Smooth muscle cell (in vitro differentiated cells): ENCODE measurements around the gene ITPRIP. TPM values are rescaled to one million over a fixed set of nuclear protein-coding genes. Genes with fewer than 3 reads are reported as not detected.

Experiments
- DNase-seq: peaks from one replicate; lab custom pipeline; 2025; ENCODE audit not compliant: unreplicated experiment; lab: John Stamatoyannopoulos, UW
- H2AFZ ChIP-seq: fragments of 200-600 bp; sonication (generic); 2 replicates; pipeline ENCODE4 v1.6.0; 2016; ENCODE audit warnings: antibody characterized with exemption, low read depth, mild to moderate bottlenecking
- H3F3A ChIP-seq: fragments of 200-600 bp; sonication (generic); 2 replicates; pipeline ENCODE4 v1.6.0; 2017; ENCODE audit warnings: antibody characterized with exemption, low read depth
- H3K27ac ChIP-seq: fragments of 200-600 bp; sonication (generic); 2 replicates; pipeline ENCODE4 v1.5.1; 2016; ENCODE audit warnings: low read depth, mild to moderate bottlenecking
- H3K27me3 ChIP-seq: fragments of 200-600 bp; sonication (generic); 2 replicates; pipeline ENCODE4 v1.6.1; 2016; ENCODE audit warnings: low read depth, mild to moderate bottlenecking
- H3K36me3 ChIP-seq: fragments of 200-600 bp; sonication (generic); 2 replicates; pipeline ENCODE4 v1.5.1; 2016; ENCODE audit warnings: low read depth
- H3K4me1 ChIP-seq: fragments of 200-600 bp; sonication (generic); 2 replicates; pipeline ENCODE4 v1.5.1; 2016; ENCODE audit warnings: low read depth
- H3K4me2 ChIP-seq: fragments of 200-600 bp; sonication (generic); 2 replicates; pipeline ENCODE4 v1.6.0; 2016; ENCODE audit warnings: mild to moderate bottlenecking
- H3K4me3 ChIP-seq: fragments of 200-600 bp; sonication (generic); 2 replicates; pipeline ENCODE4 v1.5.1; 2016; ENCODE audit warnings: mild to moderate bottlenecking
- H3K79me2 ChIP-seq: fragments of 200-600 bp; sonication (generic); 2 replicates; pipeline ENCODE4 v1.6.0; 2016; ENCODE audit warnings: low read depth, mild to moderate bottlenecking
- H3K9ac ChIP-seq: fragments of 200-600 bp; sonication (generic); 2 replicates; pipeline ENCODE4 v1.6.0; 2016; ENCODE audit warnings: low read depth
- H3K9me3 ChIP-seq: fragments of 200-600 bp; sonication (generic); replicated peaks from 2 replicates; pipeline ENCODE4 v1.5.1; 2016; ENCODE audit warnings: low read depth
- H4K20me1 ChIP-seq: fragments of 200-600 bp; sonication (generic); 2 replicates; pipeline ENCODE4 v1.6.0; 2016; ENCODE audit warnings: low read depth
- WGBS: methylation state at CpG from one replicate; pipeline ENCODE4 v1.1.7; 2016; ENCODE audit warnings: low lambda C conversion rate; 5-methylcytosine and 5-hydroxymethylcytosine counted together
- polyA plus RNA-seq: library from polyadenylated mRNA; unstranded; fragments of >200 nt; fragmentation: Nextera tagmentation; extraction: Ambion mirVana; gene quantifications from 2 replicates; pipeline ENCODE4 v1.2.1, GENCODE V29; 2016
- total RNA-seq: library from RNA; depleted of rRNA; stranded (reverse); fragments of >200 nt; gene quantifications from 2 replicates; pipeline ENCODE4 v1.2.3, GENCODE V29; 2014
- TF ChIP-seq, protein P1 (sequence below): fragments of 200-600 bp; sonication (generic); IDR thresholded peaks from 2 replicates; pipeline ENCODE4 v1.5.1; 2017; ENCODE audit warnings: borderline replicate concordance, mild to moderate bottlenecking, antibody characterized with exemption; ENCODE audit not compliant: insufficient read depth, poor library complexity, severe bottlenecking

The ITPRIP gene
- total and polyA plus RNA-seq, 2 experiments from 2014 or later: 33.6 to 59.3 TPM

GRCh38 chr10:104348601-104349000 is 10.3 kb upstream of the ITPRIP start:
- no peak overlapping the region for H3K4me3 ChIP-seq
- no peaks in the 10 kb centered on the region for H3K79me2 ChIP-seq
- DNase-seq: no peak
- WGBS: 84% methylated on average over 2 of the region's 2 CpGs
- no peak overlapping the region for H3K27ac ChIP-seq
- H3K36me3 ChIP-seq: no peaks in the 10 kb centered on the region
- H2AFZ ChIP-seq: no peak overlapping the region
- no peak overlapping the region for H3K4me2 ChIP-seq
- H3K9ac ChIP-seq: no peak overlapping the region
- H3F3A ChIP-seq: peaks cover 13% of the 10 kb centered on the region
- no peaks in the 10 kb centered on the region for H4K20me1 ChIP-seq
- no peaks in the 10 kb centered on the region for H3K4me1 ChIP-seq
- TF ChIP-seq, protein P1, sequence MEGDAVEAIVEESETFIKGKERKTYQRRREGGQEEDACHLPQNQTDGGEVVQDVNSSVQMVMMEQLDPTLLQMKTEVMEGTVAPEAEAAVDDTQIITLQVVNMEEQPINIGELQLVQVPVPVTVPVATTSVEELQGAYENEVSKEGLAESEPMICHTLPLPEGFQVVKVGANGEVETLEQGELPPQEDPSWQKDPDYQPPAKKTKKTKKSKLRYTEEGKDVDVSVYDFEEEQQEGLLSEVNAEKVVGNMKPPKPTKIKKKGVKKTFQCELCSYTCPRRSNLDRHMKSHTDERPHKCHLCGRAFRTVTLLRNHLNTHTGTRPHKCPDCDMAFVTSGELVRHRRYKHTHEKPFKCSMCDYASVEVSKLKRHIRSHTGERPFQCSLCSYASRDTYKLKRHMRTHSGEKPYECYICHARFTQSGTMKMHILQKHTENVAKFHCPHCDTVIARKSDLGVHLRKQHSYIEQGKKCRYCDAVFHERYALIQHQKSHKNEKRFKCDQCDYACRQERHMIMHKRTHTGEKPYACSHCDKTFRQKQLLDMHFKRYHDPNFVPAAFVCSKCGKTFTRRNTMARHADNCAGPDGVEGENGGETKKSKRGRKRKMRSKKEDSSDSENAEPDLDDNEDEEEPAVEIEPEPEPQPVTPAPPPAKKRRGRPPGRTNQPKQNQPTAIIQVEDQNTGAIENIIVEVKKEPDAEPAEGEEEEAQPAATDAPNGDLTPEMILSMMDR: no peak
- no peaks in the 10 kb centered on the region for H3K27me3 ChIP-seq
- no peaks in the 10 kb centered on the region for H3K9me3 ChIP-seq

DNA sequence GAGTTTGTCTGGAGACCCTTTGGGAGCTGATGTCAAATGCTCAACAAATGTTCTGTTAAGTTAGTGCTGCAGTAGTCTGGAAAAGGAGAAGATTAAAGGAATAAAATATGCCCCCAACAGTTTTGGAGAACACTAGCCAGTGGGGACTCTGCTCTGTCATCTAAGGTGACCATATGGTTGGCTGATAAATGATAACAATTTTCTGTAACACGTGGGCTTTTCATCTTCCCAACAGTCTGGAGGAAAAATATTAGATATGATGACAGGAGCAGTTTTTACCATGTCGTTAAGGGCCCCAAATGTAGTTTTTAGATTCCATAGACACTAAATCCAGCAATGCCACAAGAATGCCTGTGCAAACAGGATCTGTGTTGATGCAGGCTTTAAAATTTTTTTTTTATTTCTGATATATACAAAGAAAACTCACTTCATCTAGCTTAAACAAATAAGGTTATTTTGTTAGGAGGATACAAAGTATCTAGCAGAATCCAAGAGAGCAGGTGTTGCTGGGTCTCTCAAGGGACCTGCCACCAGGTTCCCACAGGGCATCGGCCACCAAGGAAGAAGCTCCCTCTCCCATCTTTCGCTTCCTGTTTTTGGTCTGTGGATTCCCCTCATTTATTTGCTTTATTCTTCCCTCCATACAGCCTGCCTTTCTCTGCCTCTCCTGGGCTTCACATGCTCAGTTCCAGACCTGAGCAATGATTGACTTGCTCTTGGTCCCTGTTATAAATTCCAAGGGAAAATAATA is 9.2 kb upstream of the ITPRIP start:
- no peak for DNase-seq
- H2AFZ ChIP-seq: no peak overlapping the region
- H4K20me1 ChIP-seq: no peaks in the 10 kb centered on the region
- H3K4me3 ChIP-seq: no peak overlapping the region
- H3K9ac ChIP-seq: no peak overlapping the region
- no peaks in the 10 kb centered on the region for H3K9me3 ChIP-seq
- no peaks in the 10 kb centered on the region for H3K27me3 ChIP-seq
- H3F3A ChIP-seq: peaks cover 13% of the 10 kb centered on the region
- TF ChIP-seq, protein P1: no peak
- no peak overlapping the region for H3K27ac ChIP-seq
- no peaks in the 10 kb centered on the region for H3K4me1 ChIP-seq
- H3K36me3 ChIP-seq: no peaks in the 10 kb centered on the region
- no peak overlapping the region for H3K4me2 ChIP-seq
- no peaks in the 10 kb centered on the region for H3K79me2 ChIP-seq
- 73% methylated on average over 4 of the region's 4 CpGs for WGBS

GRCh38 chr10:104345941-104346340 is 7.7 kb upstream of the ITPRIP start:
- Histone ChIP-seq H3K27me3 (no peaks in the 10 kb centered on the region), H3K36me3 (no peaks in the 10 kb centered on the region), H2AFZ (no peak overlapping the region), H3K79me2 (no peaks in the 10 kb centered on the region), H3K4me3 (no peak overlapping the region), H3F3A (peaks cover 5% of the 10 kb centered on the region), H3K27ac (no peak overlapping the region), H3K4me1 (no peaks in the 10 kb centered on the region), H4K20me1 (no peaks in the 10 kb centered on the region), H3K9ac (no peak overlapping the region), H3K4me2 (no peak overlapping the region), H3K9me3 (no peaks in the 10 kb centered on the region)
- WGBS: 85% methylated on average over 4 of the region's 4 CpGs
- TF ChIP-seq, protein P1: no peak
- DNase-seq: no peak

DNA sequence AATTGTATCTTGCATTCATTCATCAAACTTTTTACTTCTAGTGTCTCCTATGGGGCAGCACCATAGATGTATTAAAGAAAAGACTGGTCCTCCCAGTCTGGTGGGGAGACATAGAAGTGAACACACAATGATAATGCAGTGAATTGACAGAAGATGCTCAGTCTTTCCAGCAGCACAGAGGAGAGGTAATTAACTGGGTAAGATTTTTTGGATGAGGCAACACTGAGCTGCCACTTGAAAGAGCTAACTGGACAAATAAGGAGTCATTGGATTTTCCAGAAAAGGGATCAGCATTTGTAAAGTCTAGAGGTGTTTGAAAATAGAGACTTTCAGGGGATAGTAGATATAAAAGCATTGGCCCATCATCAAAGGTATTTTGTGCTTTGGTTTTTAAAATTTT is 7.2 kb upstream of the ITPRIP start:
- Histone ChIP-seq H3K4me2 (no peak overlapping the region), H2AFZ (no peak overlapping the region), H4K20me1 (no peaks in the 10 kb centered on the region), H3K9ac (no peak overlapping the region), H3K36me3 (no peaks in the 10 kb centered on the region), H3K79me2 (no peaks in the 10 kb centered on the region), H3F3A (peaks cover 1% of the 10 kb centered on the region), H3K4me3 (no peak overlapping the region), H3K4me1 (no peaks in the 10 kb centered on the region), H3K27me3 (no peaks in the 10 kb centered on the region), H3K27ac (no peak overlapping the region), H3K9me3 (no peaks in the 10 kb centered on the region)
- TF ChIP-seq, protein P1: no peak
- DNase-seq: no peak
